T follicular helper cell (primary cell): ENCODE data around the gene EXD2.
"Not testable (repeated sequence)": the region's sequence is repeated elsewhere in the genome, so short reads cannot be mapped to it uniquely, and the experiment has no call there.

Experiments
- DNase-seq: peaks from one replicate; pipeline ENCODE4 v3.0.0-alpha.2; 2020; ENCODE audit warnings: low read depth
- total RNA-seq, 2 experiments: gene quantifications; one replicate each; lab custom pipeline; 2026; lab: John Stamatoyannopoulos, UW

EXD2 gene
- 15.1 to 20.2 reads per million in 2 experiments for total RNA-seq

- peak; percentile 39 for DNase-seq
Observed at GRCh38 chr14:69191340-69192111, at the start of gene EXD2. EXD2 (plus strand) TSS chr14:69191498; CDS start chr14:69209471, 17,973 bp downstream.

DNA sequence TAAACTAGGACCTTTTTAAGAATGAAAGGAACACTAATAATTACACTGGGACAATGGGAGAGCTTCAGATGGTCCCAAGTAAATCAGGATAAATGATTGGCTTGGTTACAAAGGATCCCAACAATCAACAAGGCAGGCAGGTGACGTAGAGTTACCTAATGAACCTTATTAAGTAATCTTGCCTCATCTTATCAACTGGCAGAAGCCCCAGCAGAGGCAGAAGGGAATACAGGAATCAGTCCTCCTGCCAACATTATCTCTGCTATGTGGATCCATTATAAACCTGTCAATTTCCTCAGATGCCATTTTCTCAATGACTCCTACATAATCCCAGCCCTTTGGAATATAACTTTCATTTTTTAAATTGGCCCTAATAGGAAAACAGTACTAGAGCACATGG lies 49.7 kb upstream of the EXD2 start:
- no peak for DNase-seq

GRCh38 chr14:69142101-69142500 lies 49.2 kb upstream of the EXD2 start:
- DNase-seq = no peak

- DNase-seq = no peak
Observed at GRCh38 chr14:69149461-69150244, 41.6 kb upstream of the EXD2 start.

- DNase-seq = peak; percentile 71
Observed at GRCh38 chr14:69151458-69152180, 39.7 kb upstream of the EXD2 start.

DNA sequence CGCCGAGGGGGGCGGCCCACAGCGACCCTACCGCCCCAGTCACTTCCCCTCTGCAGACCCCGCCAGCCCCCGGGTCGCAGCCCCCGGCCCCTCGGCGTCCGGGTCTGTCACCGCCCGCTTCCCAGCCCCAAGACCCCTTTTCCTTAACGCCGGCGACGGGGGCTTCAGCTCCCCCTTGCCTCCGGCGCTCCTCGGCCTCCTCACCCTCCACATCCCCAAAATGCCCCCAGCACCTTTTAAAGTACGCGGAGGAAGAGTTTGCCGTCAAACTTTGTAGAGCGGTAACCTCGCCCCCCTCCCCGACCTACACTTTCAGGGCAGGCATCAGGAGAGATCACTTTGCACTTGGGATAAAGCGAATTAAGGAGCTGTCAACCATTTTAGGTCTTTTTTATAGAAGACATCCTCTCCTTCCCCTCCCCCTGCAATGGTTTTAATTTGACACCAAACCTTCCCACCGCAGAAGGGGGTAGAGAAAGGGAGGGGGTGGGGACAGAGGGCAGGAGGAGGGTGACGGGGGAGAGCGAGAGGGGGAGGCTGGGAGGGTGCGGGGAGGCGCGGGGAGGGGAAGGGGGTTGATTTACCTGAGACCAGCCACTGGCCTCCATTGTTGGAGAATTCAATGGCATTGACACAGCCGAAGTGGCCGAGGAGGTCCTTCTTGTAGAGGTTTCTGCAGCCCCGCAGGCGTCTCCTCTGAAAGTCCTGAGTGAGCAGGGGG lies 39.0 kb upstream of the EXD2 start:
- DNase-seq = peak; percentile 38

DNA sequence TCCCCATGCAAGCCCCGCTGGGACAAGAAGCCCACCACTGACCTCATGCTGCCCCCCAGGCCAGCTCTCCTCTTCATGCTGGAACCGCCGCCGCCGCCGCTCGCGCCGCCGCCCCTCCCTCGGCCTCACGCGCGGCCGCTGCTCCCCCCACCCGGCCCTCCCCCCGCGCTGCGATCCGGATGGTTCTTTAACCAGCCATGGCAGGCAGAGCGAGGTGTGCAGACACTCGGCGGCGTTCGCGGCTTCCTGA lies 38.5 kb upstream of the EXD2 start, which contains the start of gene DCAF5:
TSS of gene DCAF5 (minus strand) at position 218 of the 250 bp plus-strand sequence. CDS start at position 77, 141 bp downstream.
- peak; percentile 90 for DNase-seq

DNA sequence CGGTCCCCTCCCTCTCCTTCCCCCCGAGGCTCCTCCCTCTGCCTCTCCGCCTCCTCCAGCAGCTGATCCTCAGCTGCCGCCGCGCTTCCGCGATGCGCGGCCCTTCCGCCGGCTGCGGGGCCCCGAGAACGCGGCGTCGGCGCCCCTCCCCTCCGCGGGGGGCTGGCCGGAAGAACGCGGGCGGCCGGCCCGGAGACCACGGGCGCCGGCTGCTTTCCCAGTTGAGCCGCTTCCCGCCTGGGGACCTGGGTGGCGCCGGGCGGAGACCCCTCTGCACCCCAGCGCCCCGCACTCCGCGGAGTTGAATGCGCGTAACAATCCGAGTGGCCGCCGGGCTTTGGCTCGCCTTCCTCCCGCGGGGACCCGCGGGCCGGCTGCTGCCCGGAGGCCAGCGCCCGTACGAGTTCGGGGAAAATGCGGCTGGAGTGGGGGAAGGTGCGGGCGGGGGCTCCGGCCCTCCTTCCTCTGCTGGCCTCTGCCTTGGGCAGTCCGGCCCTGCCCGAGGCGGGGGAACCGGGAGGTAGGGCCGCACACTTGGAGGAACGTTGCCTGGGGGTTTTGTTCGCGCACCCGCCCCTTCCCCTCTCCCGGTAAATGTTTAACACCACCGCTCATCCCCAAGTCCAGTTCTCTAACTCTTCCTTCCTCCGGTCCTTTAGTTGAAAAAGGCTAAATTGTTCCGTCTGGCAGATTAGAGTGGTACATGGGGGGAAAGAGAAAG lies 38.0 kb upstream of the EXD2 start:
- no peak for DNase-seq

DNA sequence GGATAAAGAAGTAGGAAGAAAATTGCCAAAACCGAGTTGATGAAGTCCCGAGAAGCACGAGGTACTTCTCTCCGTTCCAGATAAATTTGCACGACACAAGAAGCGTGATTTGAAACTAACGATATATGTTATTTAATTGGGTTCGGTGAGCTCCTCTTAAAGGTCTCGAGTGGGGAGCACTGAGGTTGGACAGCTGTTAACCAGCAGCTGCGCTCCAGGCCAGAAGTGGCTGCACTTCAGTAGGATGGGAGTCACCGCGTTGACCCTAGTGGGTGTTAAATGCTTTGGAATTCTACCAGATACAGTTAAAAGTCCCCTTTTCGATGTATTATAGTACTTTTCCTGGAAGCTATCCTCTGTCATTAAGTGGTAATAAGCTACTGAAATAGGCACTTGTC lies 37.4 kb upstream of the EXD2 start:
- DNase-seq = no peak

- no peak for DNase-seq
Observed at GRCh38 chr14:69154779-69155178, 36.5 kb upstream of the EXD2 start.

- no peak for DNase-seq
Observed at GRCh38 chr14:69156224-69156623, 35.1 kb upstream of the EXD2 start.

DNA sequence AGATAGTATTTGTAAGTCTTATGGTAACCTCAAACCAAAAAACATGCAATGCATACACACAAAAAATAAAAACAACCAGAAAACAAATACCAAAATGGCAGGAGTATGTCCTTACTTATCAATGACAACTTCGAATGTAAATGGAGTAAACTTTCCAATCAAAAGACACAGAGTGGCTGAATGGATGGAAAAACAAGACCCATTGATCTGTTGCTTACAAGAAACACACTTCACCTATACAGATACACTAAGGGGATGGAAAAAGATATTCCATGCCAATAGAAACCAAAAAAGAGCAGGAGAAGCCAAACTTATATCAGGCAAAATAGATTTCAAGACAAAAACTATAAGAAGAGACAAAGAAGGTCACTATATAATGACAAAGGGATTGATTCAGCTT lies 29.7 kb upstream of the EXD2 start:
- DNase-seq = no peak

DNA sequence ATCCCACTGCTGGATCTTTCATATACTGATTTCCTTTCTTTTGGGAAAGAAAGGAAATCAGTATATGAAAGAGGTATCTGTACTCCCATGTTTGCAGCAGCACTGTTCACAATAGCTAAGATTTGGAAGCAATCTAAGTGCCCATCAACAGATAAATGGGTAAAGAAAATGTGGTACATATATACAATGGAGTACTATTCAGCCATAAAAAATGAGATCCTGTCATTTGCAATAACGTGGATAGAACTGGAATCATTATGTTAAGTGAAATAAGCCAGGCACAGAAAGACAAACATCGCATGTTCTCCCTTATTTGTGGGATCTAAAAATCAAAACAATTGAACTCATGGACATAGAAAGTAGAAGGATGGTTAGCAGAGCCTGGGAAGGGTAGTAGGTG lies 25.5 kb upstream of the EXD2 start:
- not testable (repeated sequence) for DNase-seq

DNA sequence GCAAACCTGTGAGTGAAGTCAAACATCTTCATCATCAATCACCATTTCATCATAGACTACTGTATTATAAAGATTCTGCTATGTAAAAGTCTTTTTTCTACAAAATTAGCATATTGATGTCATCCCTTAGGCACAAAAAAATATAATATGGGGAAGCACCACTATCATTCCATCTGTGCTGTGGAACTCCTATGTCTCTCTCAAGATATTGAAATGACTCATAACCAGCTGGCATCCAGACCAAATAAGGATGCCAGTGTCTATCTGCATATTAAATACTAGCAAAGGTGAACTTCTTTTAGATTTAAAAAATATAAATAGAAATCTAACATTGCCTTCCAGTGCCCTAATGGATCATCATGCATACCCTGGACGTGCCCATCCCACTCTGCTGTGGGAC lies 20.5 kb upstream of the EXD2 start:
- DNase-seq = no peak

DNA sequence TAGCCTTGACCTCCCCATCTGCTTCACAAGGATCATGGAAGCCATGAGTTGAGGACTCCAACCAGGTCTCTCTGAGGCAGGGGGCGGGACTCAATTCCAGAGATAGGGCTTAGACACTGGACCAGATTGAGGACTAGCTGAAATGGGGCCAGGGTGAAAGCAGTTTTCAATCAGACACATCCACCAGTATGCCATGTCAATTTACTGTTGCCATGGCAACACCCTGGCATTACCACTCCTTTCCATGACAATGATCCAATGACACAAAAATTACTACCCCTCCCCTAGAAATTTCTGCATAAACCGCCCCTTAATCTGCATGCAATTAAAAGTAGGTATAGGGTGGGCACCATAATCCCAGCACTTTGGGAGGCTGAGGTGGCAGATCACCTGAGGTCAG lies 19.7 kb upstream of the EXD2 start:
- no peak for DNase-seq

DNA sequence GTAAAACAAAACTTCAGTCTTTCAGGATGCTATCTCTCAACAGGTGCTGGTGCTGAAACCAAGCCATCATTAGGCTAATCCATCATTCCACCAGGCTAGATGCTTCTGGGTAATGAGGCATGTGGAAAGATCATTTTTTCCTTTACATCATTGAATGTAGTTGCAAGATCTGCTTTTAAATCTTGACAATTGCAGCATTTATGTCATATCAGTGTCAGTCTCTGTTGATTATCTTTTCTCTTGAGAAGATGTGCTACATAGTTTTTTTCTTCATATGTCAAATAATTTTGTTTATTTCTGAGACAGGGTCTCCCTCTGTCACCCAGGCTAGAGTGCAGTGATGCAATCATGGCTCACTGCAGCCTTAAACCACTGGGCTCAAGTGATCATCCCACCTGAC lies 16.2 kb upstream of the EXD2 start:
- no peak for DNase-seq

- no peak for DNase-seq
Observed at GRCh38 chr14:69181491-69181890, 9.8 kb upstream of the EXD2 start.

DNA sequence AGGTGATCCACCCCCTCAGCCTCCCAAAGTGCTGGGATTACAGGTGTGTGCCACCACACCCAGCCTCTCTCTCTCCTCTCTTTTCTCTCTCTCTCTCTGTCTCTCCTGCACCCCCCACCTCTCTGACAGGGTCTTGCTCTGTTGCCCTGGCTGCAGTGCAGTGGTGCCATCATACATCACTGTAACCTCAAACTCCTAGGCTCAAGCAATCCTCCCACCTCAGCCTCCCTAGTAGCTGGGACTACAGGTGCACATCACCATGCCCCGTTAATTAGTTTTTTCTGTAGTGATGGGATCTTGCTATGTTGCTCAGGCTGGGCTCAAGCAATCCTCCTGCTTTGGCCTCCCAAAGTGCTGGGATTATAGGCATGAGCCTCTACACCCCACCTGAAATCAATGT lies 8.7 kb upstream of the EXD2 start:
- not testable (repeated sequence) for DNase-seq

- no peak for DNase-seq
Observed at GRCh38 chr14:69183735-69184134, 7.6 kb upstream of the EXD2 start.

GRCh38 chr14:69190191-69190590 lies 1.1 kb upstream of the EXD2 start:
- no peak for DNase-seq

- no peak for DNase-seq
Observed at GRCh38 chr14:69193721-69194120, 2.4 kb downstream of the EXD2 start.
